ENCODE data around the gene ARL5C.

Gene ARL5C

DNA sequence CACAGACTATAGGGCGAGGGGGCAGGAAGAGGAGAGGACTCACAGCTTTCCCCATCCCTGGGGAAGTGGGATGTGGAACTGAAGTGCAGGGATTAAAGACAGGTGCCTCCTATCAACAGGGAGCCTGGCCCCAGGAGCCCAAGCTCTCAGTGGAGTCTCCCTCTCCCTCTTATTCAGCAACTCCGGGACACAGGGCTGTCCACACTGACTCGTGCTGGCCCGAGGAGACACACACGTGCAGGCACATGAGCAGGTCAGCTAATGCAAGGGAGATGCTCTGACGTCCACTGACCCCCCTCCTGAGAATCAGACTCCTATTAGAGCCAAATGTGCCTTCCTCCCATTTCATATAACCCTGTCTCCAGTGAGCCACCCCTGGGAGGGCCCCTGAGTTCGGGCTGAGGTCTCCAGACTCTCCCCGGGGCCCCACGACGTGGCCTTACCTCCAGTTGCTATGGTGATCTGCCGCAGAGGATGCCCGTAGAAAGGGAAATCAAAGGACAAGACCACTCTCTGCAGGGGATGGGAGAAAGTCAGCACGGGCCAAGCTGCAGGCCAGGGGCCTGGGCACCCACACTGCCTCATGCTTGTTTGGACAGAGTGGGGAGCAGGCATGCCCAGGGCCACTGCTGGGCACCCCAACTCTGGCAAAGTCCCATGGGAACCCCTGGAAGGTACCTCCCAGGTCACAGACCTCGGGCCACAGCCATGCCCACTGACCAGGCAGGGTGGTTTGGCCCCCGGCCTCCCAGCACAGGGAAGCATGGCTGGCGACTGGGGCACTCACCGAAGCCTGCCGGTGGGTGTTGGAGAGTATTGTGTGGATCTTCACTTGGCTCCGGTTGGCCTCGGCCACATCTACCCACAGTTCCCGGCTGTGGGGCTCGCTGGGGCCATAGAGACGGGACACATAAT is 57.2 kb downstream of the ARL5C start:
- DNase-seq (ENCODE audit: low read depth, low spot score): no peak

DNA sequence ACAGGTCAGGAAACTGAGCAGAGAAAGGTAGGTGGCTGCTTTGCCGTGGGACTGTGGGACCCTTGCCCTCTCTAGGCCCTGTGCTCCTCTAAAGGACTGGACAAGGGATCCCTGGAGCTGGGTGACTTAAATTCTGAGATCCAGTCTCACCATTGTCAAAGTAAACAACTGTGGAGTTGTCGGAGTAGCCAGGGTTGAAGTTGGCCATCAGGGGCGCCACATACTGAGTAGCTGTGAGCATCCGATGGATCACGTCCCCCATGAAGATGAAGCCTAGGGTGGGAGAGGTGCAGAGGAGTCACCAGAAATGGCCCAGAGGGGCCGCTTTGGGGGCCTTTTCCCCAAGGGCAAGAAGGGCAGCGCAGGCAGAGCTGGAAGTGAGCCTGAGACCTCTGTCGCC is 58.0 kb downstream of the ARL5C start:
- DNase-seq (ENCODE audit: low read depth, low spot score): no peak

DNA sequence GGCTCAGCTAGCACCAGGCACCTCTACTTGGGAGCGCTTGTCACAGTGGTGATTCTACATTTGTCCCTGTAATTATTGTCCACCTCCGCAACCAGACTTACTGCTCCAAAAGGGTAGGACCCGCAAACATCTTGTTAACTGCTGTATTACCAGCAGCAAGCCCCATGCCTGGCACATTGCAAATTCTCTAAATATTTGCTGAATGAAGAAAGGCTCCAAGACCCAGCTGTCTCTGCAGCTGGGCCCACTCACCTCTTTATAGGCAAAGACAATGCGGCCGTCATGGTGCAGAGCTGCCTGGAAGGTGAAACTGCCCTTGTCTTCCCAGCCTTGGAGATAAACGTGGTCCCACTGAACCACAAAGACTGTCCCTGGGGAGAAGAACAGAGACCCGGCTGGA is 58.8 kb downstream of the ARL5C start:
- no peak for DNase-seq (ENCODE audit: low read depth, low spot score)
